Thyroid gland (tissue), 4 donors: ENCODE data around the gene BACH2.

Source experiments
- POLR2A ChIP-seq, 2 donors: fragments of 450-650 bp; IDR thresholded peaks; one replicate each; pipeline ENCODE4 v1.6.1; 2017; ENCODE audit warnings: antibody characterized with exemption in 2 of 2, mild to moderate bottlenecking in 2 of 2, moderate library complexity in 1 of 2
- TF ChIP-seq, protein P1 (sequence below), 6 experiments: fragments of 200-600 bp in 3 of 6; fragments of 450-650 bp in 3 of 6; sonication (generic) in 3 of 6; IDR thresholded peaks; one replicate each; pipeline ENCODE4 v1.5.1; 2016 to 2019; ENCODE audit warnings: antibody characterized with exemption in 6 of 6, mild to moderate bottlenecking in 2 of 6, inconsistent platforms in 1 of 6, moderate library complexity in 1 of 6

DNA sequence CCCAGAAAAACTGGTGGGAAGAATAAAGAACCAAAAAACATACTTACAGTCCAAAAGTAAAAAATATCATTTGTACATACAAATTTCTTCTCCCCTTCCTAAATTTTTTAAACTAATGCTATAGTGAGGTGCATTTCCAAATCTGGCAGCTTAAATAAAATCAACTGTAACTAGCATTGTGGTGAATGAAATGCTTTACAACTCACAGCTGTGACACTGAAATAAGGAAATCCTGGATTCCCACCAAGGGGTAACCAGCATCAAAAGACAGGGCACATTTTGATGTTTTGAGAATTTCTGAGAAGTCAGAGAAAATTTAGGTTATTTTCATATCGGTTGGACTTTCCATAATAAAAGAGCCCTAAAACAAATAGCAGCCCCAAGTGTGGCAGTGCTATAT lies 27.3 kb downstream of the BACH2 start:
- TF ChIP-seq, protein P1, sequence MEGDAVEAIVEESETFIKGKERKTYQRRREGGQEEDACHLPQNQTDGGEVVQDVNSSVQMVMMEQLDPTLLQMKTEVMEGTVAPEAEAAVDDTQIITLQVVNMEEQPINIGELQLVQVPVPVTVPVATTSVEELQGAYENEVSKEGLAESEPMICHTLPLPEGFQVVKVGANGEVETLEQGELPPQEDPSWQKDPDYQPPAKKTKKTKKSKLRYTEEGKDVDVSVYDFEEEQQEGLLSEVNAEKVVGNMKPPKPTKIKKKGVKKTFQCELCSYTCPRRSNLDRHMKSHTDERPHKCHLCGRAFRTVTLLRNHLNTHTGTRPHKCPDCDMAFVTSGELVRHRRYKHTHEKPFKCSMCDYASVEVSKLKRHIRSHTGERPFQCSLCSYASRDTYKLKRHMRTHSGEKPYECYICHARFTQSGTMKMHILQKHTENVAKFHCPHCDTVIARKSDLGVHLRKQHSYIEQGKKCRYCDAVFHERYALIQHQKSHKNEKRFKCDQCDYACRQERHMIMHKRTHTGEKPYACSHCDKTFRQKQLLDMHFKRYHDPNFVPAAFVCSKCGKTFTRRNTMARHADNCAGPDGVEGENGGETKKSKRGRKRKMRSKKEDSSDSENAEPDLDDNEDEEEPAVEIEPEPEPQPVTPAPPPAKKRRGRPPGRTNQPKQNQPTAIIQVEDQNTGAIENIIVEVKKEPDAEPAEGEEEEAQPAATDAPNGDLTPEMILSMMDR (IDR thresholded peaks at IDR 0.05), result no peak
- no peak for TF ChIP-seq POLR2A (IDR thresholded peaks at IDR 0.05)
